ENCODE measurements around the gene DUSP14.

DNA sequence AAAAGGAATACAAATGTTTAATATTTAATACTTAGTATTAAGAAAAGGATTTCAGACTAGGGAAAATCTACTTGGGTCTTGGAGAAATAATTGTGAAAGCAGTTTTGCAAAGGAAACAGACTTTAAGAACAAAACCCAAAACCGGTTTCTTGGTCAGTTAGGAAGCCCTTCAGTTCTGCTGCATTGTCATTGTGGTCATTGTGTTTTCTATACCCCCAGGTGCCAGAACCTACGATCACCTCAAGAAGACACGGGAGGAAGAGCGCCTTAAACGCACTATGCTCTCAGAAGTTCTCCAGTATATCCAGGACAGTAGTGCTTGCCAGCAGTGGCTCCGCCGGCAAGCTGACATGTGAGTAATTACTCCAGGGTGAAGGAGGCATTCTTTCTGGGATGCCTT is 19.5 kb upstream of the DUSP14 start:
- TF ChIP-seq, protein P1, sequence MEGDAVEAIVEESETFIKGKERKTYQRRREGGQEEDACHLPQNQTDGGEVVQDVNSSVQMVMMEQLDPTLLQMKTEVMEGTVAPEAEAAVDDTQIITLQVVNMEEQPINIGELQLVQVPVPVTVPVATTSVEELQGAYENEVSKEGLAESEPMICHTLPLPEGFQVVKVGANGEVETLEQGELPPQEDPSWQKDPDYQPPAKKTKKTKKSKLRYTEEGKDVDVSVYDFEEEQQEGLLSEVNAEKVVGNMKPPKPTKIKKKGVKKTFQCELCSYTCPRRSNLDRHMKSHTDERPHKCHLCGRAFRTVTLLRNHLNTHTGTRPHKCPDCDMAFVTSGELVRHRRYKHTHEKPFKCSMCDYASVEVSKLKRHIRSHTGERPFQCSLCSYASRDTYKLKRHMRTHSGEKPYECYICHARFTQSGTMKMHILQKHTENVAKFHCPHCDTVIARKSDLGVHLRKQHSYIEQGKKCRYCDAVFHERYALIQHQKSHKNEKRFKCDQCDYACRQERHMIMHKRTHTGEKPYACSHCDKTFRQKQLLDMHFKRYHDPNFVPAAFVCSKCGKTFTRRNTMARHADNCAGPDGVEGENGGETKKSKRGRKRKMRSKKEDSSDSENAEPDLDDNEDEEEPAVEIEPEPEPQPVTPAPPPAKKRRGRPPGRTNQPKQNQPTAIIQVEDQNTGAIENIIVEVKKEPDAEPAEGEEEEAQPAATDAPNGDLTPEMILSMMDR (IDR thresholded peaks at IDR 0.05; ENCODE audit: borderline replicate concordance, extremely low read depth, low read length, poor library complexity, severe bottlenecking), result no peak
- no peak for TF ChIP-seq EZH2 (IDR thresholded peaks at IDR 0.05; ENCODE audit: borderline replicate concordance, low read depth, low read length, severe bottlenecking)

Data from DND-41 (cell line).